IPS-NIHi11 (cell line): ENCODE data around the gene ISG20L2.

Experiments
- DNase-seq: peaks from one replicate; pipeline ENCODE4 v3.0.0; 2012; ENCODE audit warnings: mixed read lengths, low spot score

ISG20L2 gene

GRCh38 chr1:156752843-156753482 is 24.4 kb upstream of the ISG20L2 start:
- no peak for DNase-seq

DNA sequence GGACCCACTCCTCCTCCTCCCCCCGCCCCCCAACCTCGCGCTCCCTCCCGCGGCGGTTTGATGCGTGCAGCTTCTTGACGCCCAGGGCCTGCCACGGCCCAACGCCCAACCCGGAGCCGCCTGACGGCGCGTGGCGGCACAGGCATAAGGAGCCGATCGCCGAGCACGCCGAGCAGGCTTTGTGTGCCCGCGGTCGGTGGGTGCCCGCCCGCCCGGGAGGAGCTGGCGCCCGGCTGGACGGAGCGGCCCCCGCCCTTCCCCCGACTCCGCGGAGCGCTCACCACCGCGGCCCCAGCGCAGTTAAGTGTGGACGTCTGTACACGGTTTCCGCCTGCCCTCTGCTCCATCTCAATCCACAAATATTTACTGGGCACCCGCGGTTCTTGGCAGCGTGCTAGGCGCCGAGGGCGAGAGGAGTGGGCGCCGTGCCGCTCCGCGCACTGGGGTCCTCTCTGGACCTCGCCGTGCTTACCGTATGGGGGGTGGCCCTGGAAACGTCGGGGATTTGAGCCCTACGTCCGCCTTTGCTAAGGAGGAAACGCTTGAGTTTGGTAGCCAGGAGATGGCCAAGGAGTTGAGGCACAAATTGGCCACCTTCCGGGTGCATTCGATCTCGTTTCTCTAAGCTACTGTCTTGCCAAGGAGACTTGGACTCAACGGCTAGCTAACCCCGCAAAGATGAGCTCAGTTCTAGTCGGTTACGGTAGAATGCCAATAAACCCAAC is 23.4 kb upstream of the ISG20L2 start:
- DNase-seq: peak; percentile 95

DNA sequence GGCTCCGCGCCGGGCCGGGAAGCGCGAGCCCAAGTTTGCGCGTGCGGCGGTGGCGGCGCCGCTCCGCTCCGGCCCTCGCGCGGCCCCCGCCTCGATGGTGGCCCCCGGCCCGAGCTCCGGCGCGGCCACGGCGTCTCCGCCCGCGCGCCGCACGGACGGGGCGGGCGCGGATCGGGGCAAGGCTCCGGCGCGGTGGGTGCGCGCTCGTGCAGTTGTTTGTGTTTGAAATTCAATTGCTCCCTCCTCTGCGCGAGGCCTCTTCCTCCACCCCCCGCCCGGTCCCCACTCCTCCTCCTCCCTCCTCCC is 22.8 kb upstream of the ISG20L2 start, which contains the start of gene HDGF:
HDGF (minus strand) TSS at position 225 of the 306 bp plus-strand sequence. CDS start 246 bp downstream, outside the sequence.
- no peak for DNase-seq

DNA sequence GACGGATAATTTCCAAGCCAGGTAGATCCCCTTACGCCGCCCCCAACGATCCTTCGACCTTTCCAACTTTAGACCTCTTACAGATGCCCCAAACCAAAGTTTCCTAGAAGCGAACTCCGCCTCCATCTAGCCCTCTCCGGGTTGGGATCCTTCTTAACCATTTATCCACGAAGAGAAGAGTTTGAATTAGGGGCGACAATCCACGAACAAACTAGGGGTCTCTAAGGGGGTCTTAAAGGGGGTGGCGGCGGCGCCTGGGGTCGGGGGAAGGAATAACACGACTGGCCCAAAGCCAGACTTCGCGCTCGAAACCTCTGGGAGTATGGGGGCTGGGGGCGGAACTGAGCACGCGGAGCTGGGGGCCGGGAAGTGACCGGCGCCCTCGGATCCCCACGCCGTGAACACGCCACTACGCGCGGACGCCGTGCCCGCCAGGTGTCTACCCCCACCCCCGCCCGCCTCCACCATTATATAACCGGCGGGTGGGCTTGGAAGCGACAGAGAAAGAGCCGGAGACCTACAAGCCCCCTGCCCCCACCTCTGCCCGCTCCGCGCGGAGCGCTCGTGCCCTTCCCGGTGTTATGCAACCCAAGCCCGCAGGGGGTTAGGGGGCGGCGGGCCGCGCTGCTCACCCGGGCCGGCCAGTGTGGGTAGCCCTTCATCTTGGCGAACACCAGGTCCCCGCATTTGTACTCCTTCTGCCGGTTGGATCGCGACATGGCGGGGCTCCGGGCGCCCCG is 22.3 kb upstream of the ISG20L2 start:
- peak; percentile 50 for DNase-seq

DNA sequence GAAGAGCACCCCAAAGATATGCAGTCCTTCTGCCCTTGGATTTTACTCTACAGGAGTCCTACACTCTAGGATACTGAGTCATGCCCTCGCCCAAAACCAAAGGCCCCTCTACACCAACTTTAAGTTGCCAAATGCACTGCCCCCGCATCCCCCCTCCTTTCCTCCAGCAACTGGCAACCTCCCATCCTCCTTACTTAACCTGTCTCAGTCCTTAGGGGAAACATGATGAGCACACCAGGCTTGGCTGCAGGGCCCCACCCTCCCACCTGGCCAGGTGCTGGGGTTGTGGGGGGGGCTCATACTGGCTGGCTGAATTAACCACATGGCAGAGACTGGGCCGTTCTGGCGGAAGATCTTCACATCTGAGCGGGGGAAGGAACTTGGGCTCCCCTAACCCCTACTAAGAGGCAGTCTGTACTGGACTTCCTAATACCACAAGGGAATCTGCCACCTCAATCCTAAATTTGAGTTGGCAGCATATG is 21.7 kb upstream of the ISG20L2 start:
- no peak for DNase-seq

DNA sequence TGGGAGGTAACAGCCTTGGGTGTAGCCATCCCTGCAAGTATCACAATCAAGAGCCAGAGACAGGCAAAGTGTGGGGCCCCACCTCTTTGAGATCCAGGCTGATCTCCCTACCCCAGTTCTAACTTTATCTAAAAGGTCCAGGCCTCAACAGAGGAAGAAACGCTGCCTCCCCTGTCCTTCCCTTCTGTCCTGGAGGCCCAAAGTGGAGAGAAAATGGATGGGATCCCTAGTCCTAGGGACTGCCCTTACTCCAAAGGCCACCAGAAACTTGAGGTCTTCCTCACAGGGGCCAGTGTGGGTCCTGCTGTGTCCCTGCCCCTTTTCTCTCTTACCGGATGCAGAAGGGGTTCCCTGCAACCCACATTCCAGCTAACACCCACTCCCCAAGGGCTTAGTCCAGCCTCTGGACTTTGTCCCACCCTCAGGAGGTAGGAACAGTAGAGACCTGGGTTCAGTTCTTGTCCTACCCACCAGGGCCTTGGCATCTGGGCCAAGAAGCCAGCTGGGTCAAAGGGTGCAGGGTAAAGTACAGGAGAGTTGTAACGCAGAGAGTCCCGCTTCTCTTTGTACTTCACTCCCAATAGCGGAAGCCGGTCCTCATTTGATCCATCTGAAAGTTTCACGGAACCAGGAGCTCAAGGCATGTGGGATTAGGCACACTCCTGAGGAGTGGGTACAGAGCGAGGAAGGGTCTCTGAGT is 21.0 kb upstream of the ISG20L2 start:
- no peak for DNase-seq

DNA sequence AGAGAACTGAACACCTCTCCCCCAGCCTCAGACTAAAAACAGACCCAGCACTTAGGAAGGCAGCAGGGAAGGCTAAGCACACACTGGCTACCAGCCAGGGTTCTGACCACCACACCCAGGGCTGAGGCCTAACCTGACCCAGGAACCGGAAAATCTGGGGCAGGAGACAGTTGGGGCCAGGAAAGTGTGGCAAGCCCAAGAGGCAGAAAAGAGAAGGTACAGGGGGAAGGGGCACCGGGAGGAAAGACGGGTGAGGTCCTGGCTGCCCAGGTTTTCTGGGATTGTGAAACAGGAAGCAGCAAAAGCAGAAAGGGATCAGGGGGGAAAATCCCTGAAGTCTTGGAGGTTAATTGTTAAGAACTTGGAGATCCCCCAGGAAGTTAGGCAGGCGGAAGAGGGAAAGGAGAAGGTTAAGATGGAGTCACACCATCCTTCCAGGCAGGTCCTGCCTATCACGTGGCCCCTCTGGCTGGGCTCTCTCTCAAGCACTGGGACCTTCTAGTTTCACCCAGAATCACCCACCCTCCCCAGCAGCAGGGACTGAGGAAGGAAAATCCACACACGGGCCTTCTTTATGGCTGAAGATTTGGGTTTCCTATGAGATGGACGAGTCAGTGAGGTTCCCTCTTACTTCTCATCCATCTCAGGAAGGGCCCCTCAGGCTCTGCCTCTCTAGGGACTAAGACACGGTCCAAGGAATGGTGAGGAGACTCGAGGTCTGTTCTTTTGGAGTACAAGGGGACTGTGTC is 20.3 kb upstream of the ISG20L2 start:
- DNase-seq: no peak

DNA sequence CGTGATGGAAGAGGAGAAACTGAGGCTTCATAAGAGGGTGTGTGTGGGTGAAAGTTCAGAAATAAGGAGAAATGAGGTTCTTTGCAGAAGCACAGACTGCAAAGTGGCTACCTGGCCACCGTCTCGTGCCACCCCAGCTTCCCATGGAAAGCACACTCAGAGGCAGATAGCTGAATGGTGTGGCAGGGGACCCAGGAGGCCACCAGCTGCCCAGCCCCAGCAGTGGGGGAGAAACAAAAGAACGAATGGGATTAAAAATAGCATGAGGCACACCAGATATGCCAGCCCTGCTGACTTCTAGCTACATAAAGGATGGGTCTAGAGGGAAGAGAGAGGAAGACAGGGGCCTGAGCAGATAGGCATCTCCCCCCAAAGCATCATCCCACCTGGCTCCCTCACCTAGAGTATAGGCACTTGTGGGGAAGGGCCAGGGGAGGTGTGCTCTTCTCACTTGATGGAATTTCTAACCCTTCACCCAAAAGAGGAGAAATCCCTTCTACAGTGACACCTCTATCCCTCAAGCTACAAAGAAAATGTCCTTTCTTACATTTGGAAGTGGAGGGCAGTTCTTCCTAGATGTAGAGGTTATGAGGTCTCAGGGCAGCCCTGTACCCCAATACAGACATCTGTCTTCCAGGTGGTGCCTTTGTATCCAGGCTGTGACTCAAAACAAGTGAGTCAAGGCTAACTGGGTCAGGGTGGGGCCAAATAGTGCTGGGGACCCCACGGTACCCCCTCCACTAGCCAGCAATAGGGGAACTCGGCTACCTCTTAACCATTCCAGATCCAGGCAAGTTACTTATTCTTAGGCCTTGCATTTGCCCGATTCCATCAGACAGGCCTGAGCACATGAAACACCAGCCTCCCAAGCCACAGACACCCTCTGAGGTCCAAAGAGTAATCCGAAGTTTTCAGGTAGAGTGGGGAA is 19.4 kb upstream of the ISG20L2 start:
- DNase-seq: no peak

DNA sequence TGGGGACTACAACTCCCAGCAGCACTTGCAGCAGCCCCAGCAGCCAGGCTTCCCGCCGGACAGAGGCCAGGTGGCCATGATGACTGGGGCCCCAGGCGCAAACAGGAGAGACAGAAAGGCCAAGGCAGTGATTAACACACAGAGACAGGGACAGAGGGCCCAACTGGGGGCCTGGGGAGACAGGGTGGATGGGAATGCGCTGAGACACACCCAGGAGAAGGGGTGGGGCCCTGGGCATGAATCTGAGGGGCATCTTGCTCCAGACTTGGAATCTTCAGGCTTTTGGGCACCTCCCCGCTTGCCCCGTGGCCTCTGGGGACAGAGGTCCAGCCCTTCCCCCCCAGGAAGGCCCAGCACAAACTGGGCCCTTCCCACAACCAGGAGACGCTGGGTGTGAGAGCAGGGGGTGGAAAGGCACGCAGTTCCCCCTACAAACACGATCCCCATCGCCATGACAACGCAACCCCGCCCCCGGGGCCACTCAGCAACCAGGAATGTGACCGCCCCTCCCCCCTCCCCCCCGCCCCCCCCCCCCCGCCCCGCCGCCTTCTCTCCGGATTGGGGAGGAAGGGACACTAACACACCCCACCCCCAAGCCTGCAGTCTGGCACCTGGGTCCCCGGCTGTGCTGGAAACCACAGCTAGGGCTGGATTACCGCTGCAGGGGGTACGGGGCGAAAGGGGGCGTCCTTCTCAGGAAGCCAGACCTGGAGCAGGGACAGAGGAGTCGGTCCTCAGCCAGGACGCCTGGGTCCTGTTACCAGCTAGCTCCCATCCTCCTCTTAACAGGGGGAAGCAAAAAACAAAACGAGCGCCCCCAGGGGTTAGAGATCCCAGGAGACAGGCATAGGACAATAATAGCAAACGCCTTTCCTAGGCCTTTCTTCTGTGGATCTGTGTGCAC is 18.4 kb upstream of the ISG20L2 start:
- peak; percentile 77 for DNase-seq

DNA sequence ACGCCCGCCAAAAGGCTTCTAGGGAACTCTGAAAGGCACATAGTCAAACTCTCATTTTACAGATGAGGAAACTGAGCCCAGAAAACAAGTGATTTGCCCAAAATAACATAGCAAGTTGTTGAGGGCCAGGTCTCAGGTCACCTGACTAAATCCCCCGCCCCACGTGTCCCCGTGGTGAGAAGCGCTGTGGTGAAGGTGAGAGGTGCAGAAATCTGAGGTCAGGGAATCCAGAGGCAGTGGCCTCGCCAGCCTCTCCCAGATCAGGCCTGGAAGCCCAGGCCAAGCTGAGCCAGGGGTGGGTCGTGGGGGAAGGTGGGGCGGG is 17.8 kb upstream of the ISG20L2 start:
- DNase-seq: no peak

GRCh38 chr1:156745881-156746280 is 17.3 kb upstream of the ISG20L2 start:
- DNase-seq: no peak

DNA sequence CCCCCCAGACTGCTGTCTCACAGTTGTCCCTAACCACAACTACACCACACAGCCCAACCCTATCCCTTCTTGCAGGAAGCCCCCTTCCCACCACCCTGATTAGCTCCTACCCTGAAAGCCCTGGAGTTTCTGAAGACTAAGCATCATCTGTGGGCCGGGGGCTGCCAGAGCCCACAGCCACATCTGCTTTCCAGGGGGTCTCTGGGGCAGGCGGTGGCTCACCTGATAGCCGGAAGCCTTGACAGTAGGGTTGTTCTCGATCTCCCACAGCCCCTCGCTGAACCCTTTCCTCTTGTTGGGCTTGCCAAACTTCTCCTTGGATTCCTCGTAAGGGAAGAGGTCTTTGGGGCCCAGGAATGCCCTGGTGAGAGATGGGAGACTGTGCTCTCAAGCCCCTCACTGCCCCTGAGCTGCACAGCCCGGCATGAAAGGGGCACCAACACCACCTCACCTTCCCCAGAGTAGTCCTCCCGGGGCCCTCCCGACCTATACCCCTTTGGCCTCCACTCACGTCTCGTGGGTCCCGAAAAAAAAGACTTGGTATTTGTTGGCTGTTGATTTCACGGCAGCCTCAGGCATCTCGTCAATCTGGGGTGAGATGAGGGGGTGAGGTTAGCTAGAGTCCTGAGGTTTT is 16.3 kb upstream of the ISG20L2 start:
- no peak for DNase-seq

GRCh38 chr1:156744344-156744743 is 15.8 kb upstream of the ISG20L2 start:
- no peak for DNase-seq

DNA sequence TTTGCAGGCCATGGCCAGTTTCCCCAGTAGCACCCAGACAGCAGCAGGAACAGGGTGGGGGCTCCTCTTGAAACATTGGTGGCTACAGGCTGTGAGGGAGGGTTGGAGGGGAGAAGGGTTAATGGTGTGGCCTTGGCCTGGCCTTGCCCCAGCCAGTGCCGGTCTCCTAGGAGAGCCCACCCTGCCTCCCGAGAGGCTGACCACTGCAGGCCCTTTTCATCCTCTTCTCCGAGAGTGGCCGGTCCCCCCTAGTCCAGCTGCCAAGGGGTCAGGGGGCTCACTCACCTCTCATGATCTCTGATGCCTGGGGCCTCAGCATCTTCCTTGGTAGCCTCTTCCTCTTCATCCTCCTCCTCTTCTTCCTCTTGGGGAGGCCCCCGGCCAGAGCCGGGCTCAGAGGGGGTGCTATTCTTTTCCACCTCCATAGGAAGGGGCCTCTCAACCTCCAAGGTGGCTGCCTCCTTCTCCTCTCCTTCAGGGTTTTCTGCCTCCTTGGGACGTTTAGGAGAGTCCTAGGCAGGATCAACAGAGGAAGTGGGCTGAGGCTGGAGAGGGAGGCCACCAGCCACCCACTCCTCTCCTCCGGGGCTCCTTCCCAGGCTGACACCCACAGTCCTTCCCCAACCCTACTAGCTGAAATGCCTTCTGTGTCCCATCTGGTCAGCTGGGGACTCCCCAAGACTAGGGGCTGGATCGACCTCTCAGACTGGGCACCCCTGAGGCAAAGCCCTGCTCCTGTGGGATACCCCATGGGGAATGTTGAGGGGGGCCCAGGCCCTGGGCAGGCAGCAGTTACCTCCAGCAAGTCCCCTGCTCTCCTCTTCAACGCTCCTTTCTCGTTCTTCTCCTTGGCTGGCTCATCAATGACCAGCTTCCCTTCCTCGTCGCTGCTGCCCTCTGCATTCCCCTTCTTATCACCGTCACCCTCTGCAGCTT is 15.1 kb upstream of the ISG20L2 start:
- no peak for DNase-seq

DNA sequence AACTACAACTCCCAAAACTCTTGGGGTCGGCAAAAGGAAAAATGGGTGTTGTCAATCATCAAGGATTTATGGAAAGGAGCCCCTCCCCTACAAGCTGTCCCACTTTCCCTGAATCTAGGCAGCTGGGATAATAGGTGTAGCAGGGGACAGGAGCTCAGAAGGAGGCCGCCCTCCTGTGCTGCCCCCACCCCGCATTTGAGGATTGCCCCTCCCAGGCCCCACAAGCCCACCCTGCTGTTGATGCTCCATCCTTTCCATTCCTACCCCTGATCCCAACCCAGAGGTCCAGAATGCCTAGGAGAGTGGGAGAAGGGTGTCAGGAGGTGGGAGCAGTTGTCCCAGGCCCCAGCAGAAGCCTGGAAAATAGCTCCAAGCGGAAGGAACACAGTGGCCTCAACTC is 14.2 kb upstream of the ISG20L2 start:
- no peak for DNase-seq

- no peak for DNase-seq
These were observed 13.5 kb upstream of the ISG20L2 start for GRCh38 chr1:156742017-156742416.

DNA sequence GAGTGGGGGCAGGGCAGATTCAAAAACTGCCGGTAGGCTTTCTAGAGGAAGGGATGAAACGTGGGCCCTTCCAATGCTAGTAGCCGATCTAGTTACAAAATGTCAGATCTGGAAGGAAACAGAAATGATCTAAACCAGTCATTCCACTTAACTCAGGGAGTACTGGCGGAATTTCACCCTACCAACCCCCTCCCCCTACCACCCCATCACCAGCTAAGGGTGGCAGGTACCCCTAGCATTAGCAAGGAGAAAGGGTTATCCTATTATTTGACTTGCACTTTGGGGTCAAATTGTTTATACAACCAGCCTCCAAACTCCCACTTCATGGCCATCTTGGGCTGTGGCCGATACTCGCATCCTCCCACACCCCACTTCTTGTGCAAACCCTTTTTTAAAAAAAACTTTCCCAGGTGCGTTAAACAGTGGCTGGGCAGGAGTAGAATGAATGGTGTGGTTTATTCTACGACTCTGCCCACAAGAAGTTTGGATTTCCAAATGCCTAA is 13.0 kb upstream of the ISG20L2 start:
- DNase-seq: no peak
